HG03354 (cell line): ENCODE data around the gene RPL28.
A peak's percentile ranks its signal among the peaks of the same experiment; 100 is the strongest.

ENCODE experiments used
- ATAC-seq: cut with Tn5 transposase; IDR thresholded peaks from one replicate; pipeline ENCODE4 v1.9.1; 2021; ENCODE audit warnings: mild to moderate bottlenecking; ENCODE audit not compliant: unreplicated experiment, poor library complexity, severe bottlenecking

The RPL28 gene

DNA sequence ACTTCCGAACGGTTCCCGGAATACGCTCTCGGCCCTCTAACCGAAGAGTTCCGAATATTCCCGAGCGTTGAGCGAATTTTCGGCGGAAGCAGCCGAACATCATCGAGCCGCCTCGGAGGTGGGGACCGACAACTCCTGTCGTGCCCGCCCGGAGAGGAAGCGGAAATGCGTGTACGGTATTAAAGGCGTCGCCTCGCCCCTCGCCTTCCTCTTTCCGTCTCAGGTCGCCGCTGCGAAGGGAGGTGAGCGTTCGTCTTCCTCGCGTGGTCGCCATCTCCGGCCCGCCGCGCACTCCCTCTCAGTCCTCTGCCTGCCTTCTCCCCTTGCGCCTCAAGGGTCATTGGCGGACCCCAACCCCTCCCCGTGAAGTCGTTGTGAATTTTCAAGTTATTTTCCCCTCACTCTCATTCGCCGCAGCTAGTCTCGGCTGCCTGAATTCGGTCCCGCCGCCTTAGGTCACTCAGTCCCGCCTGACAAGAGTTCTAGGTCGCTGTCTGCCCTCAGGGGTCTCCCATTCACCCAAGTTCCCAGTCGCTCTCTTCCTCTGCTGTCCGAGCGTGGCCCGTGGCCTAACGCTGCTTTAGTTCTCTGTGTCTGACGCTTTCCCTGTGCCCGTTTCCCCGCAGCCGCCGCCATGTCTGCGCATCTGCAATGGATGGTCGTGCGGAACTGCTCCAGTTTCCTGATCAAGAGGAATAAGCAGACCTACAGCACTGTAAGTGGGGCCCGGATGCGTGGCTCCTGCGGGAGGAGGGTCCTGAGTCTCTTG is at the start of gene RPL28:
Gene RPL28, plus strand, starts transcription at position 209 of the 769 bp plus-strand sequence. Its CDS starts 426 bp downstream, at position 635.
- peak; percentile 73 for ATAC-seq

DNA sequence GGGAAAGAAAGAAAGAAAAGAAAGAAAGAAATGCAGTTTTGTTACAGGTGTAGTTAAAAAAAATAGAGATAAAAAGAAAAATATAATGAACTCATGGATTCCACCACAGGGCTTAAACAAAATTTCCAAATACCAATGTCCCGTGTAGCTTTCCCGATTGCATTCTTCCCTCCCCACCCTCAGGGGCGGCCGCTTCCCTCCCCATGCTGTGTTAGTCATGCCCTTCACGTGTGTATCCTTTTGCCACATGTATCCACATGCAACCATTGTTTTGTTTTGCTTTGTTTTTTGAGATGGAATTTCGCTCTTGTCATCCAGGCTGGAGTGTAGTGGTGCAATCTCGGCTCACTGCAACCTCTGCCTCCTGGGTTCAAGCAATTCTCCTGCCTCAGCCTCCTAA is 49.6 kb upstream of the RPL28 start:
- no peak for ATAC-seq

GRCh38 chr19:55339105-55339888 is 46.4 kb upstream of the RPL28 start, which contains the start of gene KMT5C:
KMT5C (plus strand) TSS chr19:55339876; CDS start chr19:55341937, 2,061 bp downstream.
- peak; percentile 84 for ATAC-seq

DNA sequence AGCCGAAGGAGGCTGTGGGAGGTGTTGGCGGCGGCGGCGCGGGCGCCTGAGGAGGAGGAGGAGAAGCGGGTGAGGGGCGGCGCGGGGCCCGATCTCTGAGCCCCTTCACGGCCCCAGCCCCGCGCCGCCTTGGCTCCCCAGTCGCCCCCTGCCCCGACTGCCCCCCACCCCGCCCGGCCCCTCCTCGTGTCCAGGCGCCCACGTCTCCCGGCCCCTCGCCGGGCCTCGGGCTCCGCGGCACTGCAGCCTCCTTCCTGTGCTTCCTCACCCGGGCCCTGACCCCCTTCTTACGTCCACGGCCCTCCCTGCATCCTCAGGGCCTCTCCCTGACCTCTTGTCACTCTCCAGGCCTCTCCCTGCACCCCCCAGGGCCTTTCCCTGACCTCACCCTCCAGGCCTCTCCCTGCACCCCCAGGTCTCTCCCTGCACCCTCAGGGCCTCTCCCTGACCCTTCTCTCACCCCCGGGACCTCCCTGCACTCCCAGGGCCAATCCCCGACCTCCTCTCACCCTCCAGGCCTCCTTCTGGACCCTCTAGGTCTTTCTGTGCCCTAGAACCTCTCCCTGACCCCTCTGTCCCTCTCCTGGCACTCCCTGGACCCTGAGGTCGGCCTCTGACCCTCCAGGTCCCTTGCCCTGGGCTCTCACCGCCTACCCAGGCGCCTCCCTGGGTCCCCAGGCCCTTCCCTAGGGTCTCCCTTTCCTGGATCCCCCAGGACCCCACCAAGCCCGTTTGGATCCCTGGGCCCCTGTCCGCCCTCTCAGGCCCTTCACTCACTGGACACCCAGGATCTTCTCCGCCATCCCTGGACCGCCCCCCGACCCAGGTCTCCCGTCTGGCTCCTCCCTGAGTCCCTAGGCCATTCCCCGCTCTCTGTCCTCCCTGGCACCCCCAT is 45.6 kb upstream of the RPL28 start:
- ATAC-seq, result no peak

DNA sequence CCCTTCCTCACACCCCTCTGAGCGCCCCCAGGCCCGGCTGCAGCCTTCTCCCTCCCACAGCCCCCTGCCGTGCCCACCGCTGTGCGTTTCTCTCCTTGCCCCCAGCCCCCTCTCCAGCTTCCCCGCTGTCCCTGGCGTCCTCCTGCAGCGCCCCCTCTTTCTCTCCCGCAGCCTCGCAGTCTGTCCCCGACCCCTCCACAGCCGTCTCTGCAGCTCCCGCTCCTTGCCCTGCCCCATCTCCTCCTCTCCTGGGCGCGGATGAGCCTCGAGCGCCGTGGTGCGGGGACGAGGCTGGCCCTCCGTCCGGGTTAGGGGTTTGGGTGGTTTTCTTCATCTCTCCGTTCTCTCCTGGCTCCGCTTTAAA is 45.0 kb upstream of the RPL28 start:
- ATAC-seq, result no peak

DNA sequence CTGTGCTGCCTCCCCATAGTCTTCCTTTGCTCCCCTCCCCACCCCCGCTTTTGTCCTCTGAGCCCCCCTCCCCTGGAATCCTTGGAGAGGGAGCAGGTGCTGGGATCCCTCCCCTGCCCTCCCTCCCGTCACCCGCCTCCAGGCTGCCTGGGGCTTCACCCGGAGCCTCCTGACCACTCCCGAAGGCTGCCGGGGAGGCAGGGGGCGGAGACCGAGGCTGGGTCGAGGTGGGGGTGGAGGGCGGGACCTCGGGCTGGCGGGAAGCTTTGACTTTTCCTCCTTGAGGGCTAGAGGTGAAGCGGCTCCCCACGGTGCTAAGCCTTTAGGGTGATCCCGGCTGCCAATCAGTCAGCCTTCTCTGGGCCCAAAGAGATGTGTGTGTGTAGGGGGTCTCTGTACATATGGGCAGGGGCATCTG is 44.6 kb upstream of the RPL28 start:
- no peak for ATAC-seq

DNA sequence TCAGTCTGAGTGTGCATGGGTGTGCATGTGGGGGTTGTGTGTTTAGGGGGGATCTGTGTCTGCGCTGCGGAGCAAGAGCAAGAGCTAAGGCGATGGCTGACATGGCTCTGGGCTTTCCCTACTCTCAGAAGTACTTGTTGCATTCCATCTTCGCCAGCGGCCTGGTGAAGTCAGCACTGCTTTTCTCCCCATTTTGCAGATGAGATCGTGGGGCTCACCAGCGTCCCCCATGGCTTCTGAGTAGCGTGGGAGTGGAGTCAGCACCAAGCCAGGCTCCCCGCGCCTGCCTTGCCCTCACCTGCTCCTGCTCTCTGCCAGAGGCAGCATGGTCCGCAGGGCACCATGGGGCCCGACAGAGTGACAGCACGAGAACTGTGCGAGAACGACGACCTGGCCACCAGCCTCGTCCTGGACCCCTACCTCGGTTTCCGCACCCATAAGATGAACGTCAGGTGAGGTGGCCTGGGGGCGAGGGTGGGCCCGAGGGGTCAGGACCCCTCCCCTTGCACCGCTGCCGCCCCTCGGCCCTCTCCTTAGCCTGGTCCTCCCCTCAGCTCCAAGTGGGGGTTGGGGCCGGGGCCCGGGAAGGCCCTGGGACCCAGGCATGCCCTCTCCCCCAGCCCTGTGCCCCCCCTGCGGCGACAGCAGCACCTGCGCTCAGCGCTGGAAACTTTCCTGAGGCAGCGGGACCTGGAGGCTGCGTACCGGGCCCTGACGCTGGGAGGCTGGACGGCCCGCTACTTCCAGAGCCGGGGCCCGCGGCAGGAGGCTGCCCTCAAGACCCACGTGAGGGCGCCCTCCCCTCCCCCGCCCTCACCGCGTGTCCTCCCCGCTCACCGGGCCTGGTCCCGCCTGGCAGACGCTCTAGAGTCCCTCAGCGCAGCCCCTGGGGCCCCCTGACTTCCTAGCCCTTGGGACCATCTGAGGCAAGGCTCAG is 43.9 kb upstream of the RPL28 start:
- ATAC-seq, result no peak

DNA sequence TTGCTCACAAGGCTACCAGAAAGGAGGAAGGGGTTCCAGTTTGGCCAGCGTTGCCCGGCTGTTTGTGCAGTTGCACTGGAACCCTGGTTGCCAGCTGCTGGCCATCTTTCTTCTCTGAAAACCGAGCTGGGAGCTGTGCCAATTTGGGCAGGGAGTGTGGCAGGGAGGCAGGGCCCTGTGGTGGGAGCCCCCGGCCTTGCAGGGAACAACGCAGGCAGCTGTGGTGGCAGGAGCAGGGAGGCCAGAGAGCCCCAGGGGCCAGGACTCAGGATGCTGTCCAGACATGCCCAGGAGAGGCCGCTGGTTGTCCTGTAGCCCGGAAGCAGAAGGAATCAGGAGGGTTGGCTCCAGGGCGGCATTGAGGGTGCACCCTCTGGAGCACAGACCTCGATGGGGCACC is 41.3 kb upstream of the RPL28 start:
- ATAC-seq, result no peak

DNA sequence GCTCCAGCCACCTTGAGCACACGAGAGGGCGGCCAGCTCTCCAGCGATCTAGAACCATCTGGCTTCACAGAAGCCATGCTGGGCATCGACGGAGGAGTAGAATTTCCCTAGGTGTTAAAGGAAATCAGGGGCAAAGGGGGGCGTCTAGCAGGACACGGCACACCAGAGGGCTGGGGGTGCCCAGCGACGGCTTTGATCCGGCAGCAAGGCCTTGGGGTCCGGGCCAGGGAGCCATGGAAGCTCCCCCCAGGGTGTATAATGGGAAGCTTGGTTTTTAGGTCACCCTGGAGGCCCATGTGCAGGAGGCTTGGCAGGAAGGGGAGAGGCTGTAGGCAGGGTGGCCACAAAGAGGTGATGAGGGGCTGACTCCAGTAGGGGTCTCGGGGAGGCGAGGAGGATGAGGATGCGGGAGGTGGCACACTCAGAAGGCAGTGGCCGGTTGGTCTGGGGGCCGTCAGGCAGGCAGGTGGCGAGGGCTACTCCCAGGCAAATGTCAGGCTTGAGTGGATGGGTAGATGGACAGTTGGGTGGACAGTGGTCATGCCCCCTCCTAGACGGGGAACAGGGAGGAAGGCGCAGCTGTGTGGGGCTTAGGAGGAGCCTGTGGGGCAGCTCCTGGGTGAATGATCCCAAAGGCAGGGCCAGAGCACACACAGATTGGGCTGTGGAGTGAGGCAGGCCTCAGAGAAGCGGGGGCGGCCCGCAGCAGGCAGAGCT is 40.5 kb upstream of the RPL28 start:
- ATAC-seq, result no peak

- ATAC-seq, result no peak
Measured at GRCh38 chr19:55345818-55346724, 39.7 kb upstream of the RPL28 start.

DNA sequence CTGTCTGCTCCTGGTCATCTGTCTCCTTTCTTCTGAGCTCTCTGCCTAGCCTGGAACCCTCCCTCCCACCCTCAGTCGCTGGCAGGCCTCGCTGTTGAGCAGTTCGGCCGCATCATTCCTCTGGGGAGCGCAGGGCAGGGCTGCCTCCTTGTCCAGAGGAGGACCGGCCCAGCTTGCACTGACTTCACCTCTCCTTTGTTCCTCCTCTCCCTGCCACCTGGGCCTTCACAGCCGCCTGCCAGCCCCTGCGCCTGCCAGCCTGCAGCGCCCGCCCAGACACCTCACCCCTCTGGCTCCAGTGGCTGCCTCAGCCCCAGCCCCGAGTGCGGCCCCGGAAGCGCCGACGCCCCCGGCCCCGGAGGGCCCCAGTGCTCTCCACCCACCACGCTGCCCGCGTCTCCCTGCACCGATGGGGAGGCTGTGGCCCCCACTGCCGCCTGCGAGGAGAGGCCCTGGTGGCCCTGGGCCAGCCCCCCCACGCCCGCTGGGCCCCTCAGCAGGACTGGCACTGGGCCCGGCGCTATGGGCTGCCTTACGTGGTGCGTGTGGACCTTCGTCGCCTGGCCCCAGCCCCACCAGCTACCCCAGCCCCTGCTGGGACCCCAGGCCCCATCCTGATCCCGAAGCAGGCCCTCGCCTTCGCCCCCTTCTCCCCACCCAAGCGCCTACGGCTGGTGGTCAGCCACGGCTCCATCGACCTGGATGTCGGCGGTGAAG is 38.8 kb upstream of the RPL28 start:
- no peak for ATAC-seq

- no peak for ATAC-seq
Measured at GRCh38 chr19:55347442-55348009, 38.2 kb upstream of the RPL28 start.

GRCh38 chr19:55348317-55349034 is 37.3 kb upstream of the RPL28 start:
- no peak for ATAC-seq

GRCh38 chr19:55350620-55351315 is 35.0 kb upstream of the RPL28 start:
- ATAC-seq, result no peak

DNA sequence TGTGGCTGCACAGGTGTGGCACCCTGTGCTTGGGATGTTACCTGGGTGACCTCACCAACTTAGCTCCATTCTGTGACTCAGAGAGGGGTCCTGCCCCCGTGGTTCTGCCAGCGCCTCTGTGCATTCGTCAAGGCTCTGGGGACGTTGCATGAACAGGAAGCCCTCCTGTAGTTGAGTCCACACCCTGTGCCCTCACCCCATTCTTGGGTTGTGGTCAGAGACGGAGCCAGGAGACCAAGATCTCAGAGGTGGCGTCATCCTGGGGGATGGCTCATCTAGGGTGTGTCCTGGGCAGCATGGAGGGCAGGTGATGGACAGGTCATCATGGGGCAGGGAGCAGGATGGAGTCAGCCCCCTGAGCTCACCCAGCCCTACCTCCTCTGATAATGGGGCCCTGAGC is 33.7 kb upstream of the RPL28 start:
- no peak for ATAC-seq
